Esophagus squamous epithelium (tissue), 4 donors: ENCODE measurements around the gene EFCAB8.

ENCODE experiments used
- POLR2A ChIP-seq, 4 donors: fragments of 450-650 bp; IDR thresholded peaks; one replicate each; pipeline ENCODE4 v1.6.1; 2017; ENCODE audit warnings: antibody characterized with exemption in 4 of 4, mild to moderate bottlenecking in 4 of 4, moderate library complexity in 3 of 4
- TF ChIP-seq, protein P1 (sequence below), 6 experiments: fragments of 450-650 bp in 4 of 6; fragments of 200-600 bp in 2 of 6; sonication (generic) in 2 of 6; IDR thresholded peaks; one replicate each; pipeline ENCODE4 v1.5.1; 2016 to 2019; ENCODE audit warnings: antibody characterized with exemption in 6 of 6, mild to moderate bottlenecking in 4 of 6, moderate library complexity in 4 of 6

- TF ChIP-seq POLR2A (IDR thresholded peaks at IDR 0.05): no peak
- TF ChIP-seq, protein P1, sequence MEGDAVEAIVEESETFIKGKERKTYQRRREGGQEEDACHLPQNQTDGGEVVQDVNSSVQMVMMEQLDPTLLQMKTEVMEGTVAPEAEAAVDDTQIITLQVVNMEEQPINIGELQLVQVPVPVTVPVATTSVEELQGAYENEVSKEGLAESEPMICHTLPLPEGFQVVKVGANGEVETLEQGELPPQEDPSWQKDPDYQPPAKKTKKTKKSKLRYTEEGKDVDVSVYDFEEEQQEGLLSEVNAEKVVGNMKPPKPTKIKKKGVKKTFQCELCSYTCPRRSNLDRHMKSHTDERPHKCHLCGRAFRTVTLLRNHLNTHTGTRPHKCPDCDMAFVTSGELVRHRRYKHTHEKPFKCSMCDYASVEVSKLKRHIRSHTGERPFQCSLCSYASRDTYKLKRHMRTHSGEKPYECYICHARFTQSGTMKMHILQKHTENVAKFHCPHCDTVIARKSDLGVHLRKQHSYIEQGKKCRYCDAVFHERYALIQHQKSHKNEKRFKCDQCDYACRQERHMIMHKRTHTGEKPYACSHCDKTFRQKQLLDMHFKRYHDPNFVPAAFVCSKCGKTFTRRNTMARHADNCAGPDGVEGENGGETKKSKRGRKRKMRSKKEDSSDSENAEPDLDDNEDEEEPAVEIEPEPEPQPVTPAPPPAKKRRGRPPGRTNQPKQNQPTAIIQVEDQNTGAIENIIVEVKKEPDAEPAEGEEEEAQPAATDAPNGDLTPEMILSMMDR (IDR thresholded peaks at IDR 0.05): no peak
Observed at GRCh38 chr20:32885185-32885584, 26.5 kb downstream of the EFCAB8 start.
